Measurements from ENCODE around the gene ENTREP3.

ENTREP3 gene

GRCh38 chr1:155198547-155198906 lies 56.8 kb downstream of the ENTREP3 start:
- DNase-seq (ENCODE audit: low spot score): no peak

GRCh38 chr1:155197901-155198546 lies 57.3 kb downstream of the ENTREP3 start:
- DNase-seq (ENCODE audit: low spot score): no peak
